ENCODE measurements around the gene SETDB2.

Gene SETDB2

GRCh38 chr13:49453465-49453864 lies 9.4 kb downstream of the SETDB2 start:
- Histone ChIP-seq H3K36me3 (ENCODE audit: control insufficient read depth, insufficient read depth, low read length) (no peaks in the 10 kb centered on the region), H3K4me3 (ENCODE audit: low read depth, low read length) (no peak overlapping the region), H3K9ac (ENCODE audit: low read depth, low read length) (no peak overlapping the region), H3K4me1 (ENCODE audit: control insufficient read depth, insufficient read depth, low read length) (no peaks in the 10 kb centered on the region), H3K27me3 (ENCODE audit: control insufficient read depth, insufficient read depth, low read length) (no peaks in the 10 kb centered on the region), H3K9me3 (ENCODE audit: control insufficient read depth, insufficient read depth, low read length) (no peaks in the 10 kb centered on the region)

- no peak overlapping the region for H3K4me3 ChIP-seq (ENCODE audit: low read depth, low read length)
- H3K36me3 ChIP-seq (ENCODE audit: control insufficient read depth, insufficient read depth, low read length): no peaks in the 10 kb centered on the region
- no peaks in the 10 kb centered on the region for H3K27me3 ChIP-seq (ENCODE audit: control insufficient read depth, insufficient read depth, low read length)
- no peak overlapping the region for H3K9ac ChIP-seq (ENCODE audit: low read depth, low read length)
- H3K4me1 ChIP-seq (ENCODE audit: control insufficient read depth, insufficient read depth, low read length): no peaks in the 10 kb centered on the region
- H3K9me3 ChIP-seq (ENCODE audit: control insufficient read depth, insufficient read depth, low read length): no peaks in the 10 kb centered on the region
Observed at GRCh38 chr13:49454388-49455006, 10.4 kb downstream of the SETDB2 start.

GRCh38 chr13:49455007-49455398 lies 10.9 kb downstream of the SETDB2 start:
- no peak overlapping the region for H3K4me3 ChIP-seq (ENCODE audit: low read depth, low read length)
- no peak overlapping the region for H3K9ac ChIP-seq (ENCODE audit: low read depth, low read length)
- no peaks in the 10 kb centered on the region for H3K36me3 ChIP-seq (ENCODE audit: control insufficient read depth, insufficient read depth, low read length)
- H3K9me3 ChIP-seq (ENCODE audit: control insufficient read depth, insufficient read depth, low read length): no peaks in the 10 kb centered on the region
- no peaks in the 10 kb centered on the region for H3K4me1 ChIP-seq (ENCODE audit: control insufficient read depth, insufficient read depth, low read length)
- no peaks in the 10 kb centered on the region for H3K27me3 ChIP-seq (ENCODE audit: control insufficient read depth, insufficient read depth, low read length)

GRCh38 chr13:49456156-49456555 lies 12.1 kb downstream of the SETDB2 start:
- Histone ChIP-seq H3K9me3 (ENCODE audit: control insufficient read depth, insufficient read depth, low read length) (no peaks in the 10 kb centered on the region), H3K4me1 (ENCODE audit: control insufficient read depth, insufficient read depth, low read length) (no peaks in the 10 kb centered on the region), H3K27me3 (ENCODE audit: control insufficient read depth, insufficient read depth, low read length) (no peaks in the 10 kb centered on the region), H3K9ac (ENCODE audit: low read depth, low read length) (no peak overlapping the region), H3K36me3 (ENCODE audit: control insufficient read depth, insufficient read depth, low read length) (no peaks in the 10 kb centered on the region), H3K4me3 (ENCODE audit: low read depth, low read length) (no peak overlapping the region)

- Histone ChIP-seq H3K36me3 (ENCODE audit: control insufficient read depth, insufficient read depth, low read length) (no peaks in the 10 kb centered on the region), H3K9me3 (ENCODE audit: control insufficient read depth, insufficient read depth, low read length) (peaks cover 6% of the 10 kb centered on the region), H3K4me1 (ENCODE audit: control insufficient read depth, insufficient read depth, low read length) (no peaks in the 10 kb centered on the region), H3K4me3 (ENCODE audit: low read depth, low read length) (no peak overlapping the region), H3K27me3 (ENCODE audit: control insufficient read depth, insufficient read depth, low read length) (no peaks in the 10 kb centered on the region), H3K9ac (ENCODE audit: low read depth, low read length) (no peak overlapping the region)
Observed at GRCh38 chr13:49457221-49457620, 13.1 kb downstream of the SETDB2 start.

- H3K27me3 ChIP-seq (ENCODE audit: control insufficient read depth, insufficient read depth, low read length): no peaks in the 10 kb centered on the region
- no peaks in the 10 kb centered on the region for H3K36me3 ChIP-seq (ENCODE audit: control insufficient read depth, insufficient read depth, low read length)
- peaks cover 6% of the 10 kb centered on the region for H3K9me3 ChIP-seq (ENCODE audit: control insufficient read depth, insufficient read depth, low read length)
- H3K4me3 ChIP-seq (ENCODE audit: low read depth, low read length): no peak overlapping the region
- H3K4me1 ChIP-seq (ENCODE audit: control insufficient read depth, insufficient read depth, low read length): no peaks in the 10 kb centered on the region
- H3K9ac ChIP-seq (ENCODE audit: low read depth, low read length): no peak overlapping the region
Observed at GRCh38 chr13:49459580-49459979, 15.5 kb downstream of the SETDB2 start.

- H3K4me1 ChIP-seq (ENCODE audit: control insufficient read depth, insufficient read depth, low read length): no peaks in the 10 kb centered on the region
- no peaks in the 10 kb centered on the region for H3K27me3 ChIP-seq (ENCODE audit: control insufficient read depth, insufficient read depth, low read length)
- no peaks in the 10 kb centered on the region for H3K36me3 ChIP-seq (ENCODE audit: control insufficient read depth, insufficient read depth, low read length)
- no peak overlapping the region for H3K9ac ChIP-seq (ENCODE audit: low read depth, low read length)
- H3K4me3 ChIP-seq (ENCODE audit: low read depth, low read length): no peak overlapping the region
- H3K9me3 ChIP-seq (ENCODE audit: control insufficient read depth, insufficient read depth, low read length): peaks cover 6% of the 10 kb centered on the region
Observed at GRCh38 chr13:49464085-49464484, 20.0 kb downstream of the SETDB2 start.

- no peaks in the 10 kb centered on the region for H3K27me3 ChIP-seq (ENCODE audit: control insufficient read depth, insufficient read depth, low read length)
- no peaks in the 10 kb centered on the region for H3K36me3 ChIP-seq (ENCODE audit: control insufficient read depth, insufficient read depth, low read length)
- H3K9me3 ChIP-seq (ENCODE audit: control insufficient read depth, insufficient read depth, low read length): peaks cover 6% of the 10 kb centered on the region
- no peak overlapping the region for H3K4me3 ChIP-seq (ENCODE audit: low read depth, low read length)
- no peaks in the 10 kb centered on the region for H3K4me1 ChIP-seq (ENCODE audit: control insufficient read depth, insufficient read depth, low read length)
- H3K9ac ChIP-seq (ENCODE audit: low read depth, low read length): no peak overlapping the region
Observed at GRCh38 chr13:49464621-49465325, 20.7 kb downstream of the SETDB2 start.

- no peaks in the 10 kb centered on the region for H3K4me1 ChIP-seq (ENCODE audit: control insufficient read depth, insufficient read depth, low read length)
- H3K36me3 ChIP-seq (ENCODE audit: control insufficient read depth, insufficient read depth, low read length): no peaks in the 10 kb centered on the region
- peaks cover 6% of the 10 kb centered on the region for H3K9me3 ChIP-seq (ENCODE audit: control insufficient read depth, insufficient read depth, low read length)
- H3K4me3 ChIP-seq (ENCODE audit: low read depth, low read length): no peak overlapping the region
- no peaks in the 10 kb centered on the region for H3K27me3 ChIP-seq (ENCODE audit: control insufficient read depth, insufficient read depth, low read length)
- H3K9ac ChIP-seq (ENCODE audit: low read depth, low read length): no peak overlapping the region
Observed at GRCh38 chr13:49466292-49466838, 22.3 kb downstream of the SETDB2 start.

GRCh38 chr13:49472186-49472585 lies 28.1 kb downstream of the SETDB2 start:
- Histone ChIP-seq H3K9ac (ENCODE audit: low read depth, low read length) (no peak overlapping the region), H3K9me3 (ENCODE audit: control insufficient read depth, insufficient read depth, low read length) (no peaks in the 10 kb centered on the region), H3K27me3 (ENCODE audit: control insufficient read depth, insufficient read depth, low read length) (no peaks in the 10 kb centered on the region), H3K36me3 (ENCODE audit: control insufficient read depth, insufficient read depth, low read length) (no peaks in the 10 kb centered on the region), H3K4me3 (ENCODE audit: low read depth, low read length) (no peak overlapping the region), H3K4me1 (ENCODE audit: control insufficient read depth, insufficient read depth, low read length) (no peaks in the 10 kb centered on the region)

- Histone ChIP-seq H3K9ac (ENCODE audit: low read depth, low read length) (no peak overlapping the region), H3K9me3 (ENCODE audit: control insufficient read depth, insufficient read depth, low read length) (no peaks in the 10 kb centered on the region), H3K27me3 (ENCODE audit: control insufficient read depth, insufficient read depth, low read length) (no peaks in the 10 kb centered on the region), H3K36me3 (ENCODE audit: control insufficient read depth, insufficient read depth, low read length) (no peaks in the 10 kb centered on the region), H3K4me3 (ENCODE audit: low read depth, low read length) (no peak overlapping the region), H3K4me1 (ENCODE audit: control insufficient read depth, insufficient read depth, low read length) (no peaks in the 10 kb centered on the region)
Observed at GRCh38 chr13:49476529-49476928, 32.5 kb downstream of the SETDB2 start.

GRCh38 chr13:49481788-49482187 lies 37.7 kb downstream of the SETDB2 start:
- Histone ChIP-seq H3K4me3 (ENCODE audit: low read depth, low read length) (no peak overlapping the region), H3K27me3 (ENCODE audit: control insufficient read depth, insufficient read depth, low read length) (no peaks in the 10 kb centered on the region), H3K4me1 (ENCODE audit: control insufficient read depth, insufficient read depth, low read length) (no peaks in the 10 kb centered on the region), H3K9ac (ENCODE audit: low read depth, low read length) (no peak overlapping the region), H3K36me3 (ENCODE audit: control insufficient read depth, insufficient read depth, low read length) (no peaks in the 10 kb centered on the region), H3K9me3 (ENCODE audit: control insufficient read depth, insufficient read depth, low read length) (no peaks in the 10 kb centered on the region)

Data from iPS-15b (cell line).